HG03571 (cell line): ENCODE results near the gene RGS9.
"Not testable (repeated sequence)": the region's sequence is repeated elsewhere in the genome, so short reads cannot be mapped to it uniquely, and the experiment has no call there.

Experiments used
- ATAC-seq: cut with Tn5 transposase; IDR thresholded peaks from one replicate; pipeline ENCODE4 v1.9.1; 2021; ENCODE audit not compliant: unreplicated experiment

RGS9 gene

GRCh38 chr17:65205655-65206054 lies 68.5 kb downstream of the RGS9 start:
- no peak for ATAC-seq

GRCh38 chr17:65207448-65207847 lies 70.3 kb downstream of the RGS9 start:
- not testable (repeated sequence) for ATAC-seq

GRCh38 chr17:65208717-65209116 lies 71.5 kb downstream of the RGS9 start:
- ATAC-seq, result no peak

GRCh38 chr17:65218261-65218660 lies 81.1 kb downstream of the RGS9 start:
- no peak for ATAC-seq

- ATAC-seq, result no peak
These were observed 82.0 kb downstream of the RGS9 start for GRCh38 chr17:65219124-65219523.

GRCh38 chr17:65219707-65220106 lies 82.5 kb downstream of the RGS9 start:
- ATAC-seq, result no peak

GRCh38 chr17:65220732-65221131 lies 83.6 kb downstream of the RGS9 start:
- no peak for ATAC-seq

- no peak for ATAC-seq
These were observed 85.1 kb downstream of the RGS9 start for GRCh38 chr17:65222214-65222738.

GRCh38 chr17:65225061-65225460 lies 87.9 kb downstream of the RGS9 start:
- no peak for ATAC-seq

- ATAC-seq, result no peak
These were observed 89.1 kb downstream of the RGS9 start for GRCh38 chr17:65226227-65226626.

- ATAC-seq, result no peak
These were observed 90.5 kb downstream of the RGS9 start for GRCh38 chr17:65227637-65228036.

- no peak for ATAC-seq
These were observed 91.1 kb downstream of the RGS9 start for GRCh38 chr17:65228287-65228686.

GRCh38 chr17:65228734-65229620 lies 91.8 kb downstream of the RGS9 start:
- ATAC-seq, result peak; percentile 70

GRCh38 chr17:65229621-65229995 lies 92.4 kb downstream of the RGS9 start:
- no peak for ATAC-seq

GRCh38 chr17:65230040-65230439 lies 92.9 kb downstream of the RGS9 start:
- no peak for ATAC-seq

- no peak for ATAC-seq
These were observed 93.9 kb downstream of the RGS9 start for GRCh38 chr17:65231086-65231485.

- peak; percentile 42 for ATAC-seq
These were observed 94.6 kb downstream of the RGS9 start for GRCh38 chr17:65231662-65232335.

GRCh38 chr17:65235284-65235683 lies 98.1 kb downstream of the RGS9 start:
- ATAC-seq, result no peak

GRCh38 chr17:65236321-65236720 lies 99.2 kb downstream of the RGS9 start:
- no peak for ATAC-seq

GRCh38 chr17:65243838-65244625 lies 106.9 kb downstream of the RGS9 start:
- no peak for ATAC-seq

GRCh38 chr17:65246252-65246651 lies 109.1 kb downstream of the RGS9 start:
- no peak for ATAC-seq
